Stimulated activated CD4-positive, alpha-beta T cell treated with anti-CD3 and anti-CD28 coated beads, Interleukin-1b, Interleukin-23, amount 100 ng/mL, for 4 hours (primary cell): ENCODE measurements around the gene FRMPD3.
"Not testable (repeated sequence)": the region's sequence is repeated elsewhere in the genome, so short reads cannot be mapped to it uniquely, and the experiment has no call there.

Experiments used
- DNase-seq, 2 donors: peaks; one replicate each; pipeline ENCODE4 v3.0.0-alpha.2; 2020; ENCODE audit warnings: low read depth in 2 of 2

The FRMPD3 gene

GRCh38 chrX:107448998-107449835, at the start of gene FRMPD3:
Gene FRMPD3 (plus strand): TSS chrX:107449652. CDS start chrX:107526589, 76,937 bp downstream.
- DNase-seq = no peak

DNA sequence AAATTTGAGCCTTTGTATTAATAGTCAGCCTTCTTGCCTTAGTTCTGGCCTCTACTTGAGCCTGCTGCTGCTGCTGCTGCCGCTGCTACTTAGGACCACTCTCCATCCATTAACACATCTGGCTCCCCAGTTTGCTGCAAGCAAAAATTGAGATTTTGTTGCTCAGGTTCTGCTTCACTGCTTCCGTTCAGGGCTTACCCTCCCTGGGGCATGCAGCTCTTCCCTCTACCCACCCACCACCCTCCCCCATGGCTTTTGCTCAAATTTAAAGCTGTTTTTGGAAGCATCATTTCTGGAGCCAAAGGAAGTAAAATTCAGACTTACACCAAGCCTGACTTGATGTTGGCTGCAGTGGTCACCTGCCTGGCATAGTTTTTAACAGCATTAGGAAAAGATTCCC, 28.9 kb upstream of the FRMPD3 start:
- no peak for DNase-seq

DNA sequence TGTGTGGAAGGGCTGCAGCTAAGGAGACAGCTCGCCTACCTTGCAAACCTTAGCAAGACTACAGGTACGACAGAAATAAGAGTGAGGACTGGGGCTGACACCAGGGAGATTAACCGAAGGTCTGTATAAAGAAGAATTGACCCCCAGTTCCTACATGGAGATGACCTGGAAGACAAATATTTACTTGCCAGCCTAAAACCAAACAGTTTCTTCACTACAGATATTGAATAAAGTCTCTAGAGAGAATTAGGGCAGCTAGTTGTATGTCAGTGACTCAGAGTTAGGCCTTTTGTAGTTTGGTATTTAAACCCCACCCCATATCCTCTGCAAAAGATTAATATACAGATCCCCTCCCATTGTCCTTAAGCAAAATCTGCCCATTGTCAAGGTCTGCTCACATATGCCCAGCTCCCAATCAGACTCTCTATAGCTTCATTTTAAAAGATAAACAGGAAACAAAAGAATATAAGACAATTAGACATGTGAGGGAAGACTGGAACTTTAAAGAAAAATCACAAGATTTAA, 28.1 kb upstream of the FRMPD3 start:
- DNase-seq = no peak

GRCh38 chrX:107429090-107429489, 20.4 kb upstream of the FRMPD3 start:
- DNase-seq = peak in 1 of 2 donors; percentile 14

DNA sequence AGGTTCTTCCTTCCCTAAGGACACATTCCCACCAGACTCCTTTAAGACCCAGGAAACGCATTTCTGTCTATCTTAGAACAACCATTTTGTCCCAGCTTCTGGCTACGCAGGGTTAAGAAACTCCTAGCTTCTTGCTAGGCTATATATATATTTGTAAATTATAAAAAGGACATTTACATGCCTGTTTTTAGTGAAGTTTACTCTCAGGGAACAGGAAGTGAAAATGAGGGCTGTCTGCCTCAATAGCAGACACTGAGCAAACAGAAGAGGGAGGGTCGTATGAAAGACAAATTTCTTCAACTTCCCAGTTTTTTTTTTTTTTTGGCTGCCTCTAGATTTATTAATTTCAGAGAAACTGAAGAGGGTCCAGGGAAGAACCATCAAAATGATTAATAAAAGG, 9.3 kb upstream of the FRMPD3 start:
- no peak for DNase-seq

DNA sequence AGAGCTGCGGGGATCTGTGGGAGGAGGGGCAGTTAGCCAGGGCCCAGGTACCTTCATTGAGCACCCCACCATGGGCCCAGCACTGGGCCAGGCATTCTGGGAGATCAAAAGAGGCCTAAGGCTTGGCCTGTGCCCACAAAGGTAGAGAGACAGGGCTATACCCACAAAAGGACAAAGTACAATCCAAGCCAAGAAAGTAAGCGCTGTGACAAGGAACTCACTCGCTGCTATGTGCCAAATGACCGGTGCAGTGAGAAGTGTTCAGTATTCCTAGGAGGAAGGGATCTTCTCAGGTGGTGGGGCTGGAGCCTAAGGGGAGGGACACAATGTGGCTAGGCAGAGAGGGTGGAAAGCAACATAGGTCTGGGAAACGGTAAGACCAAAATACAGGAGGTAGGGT, 8.8 kb upstream of the FRMPD3 start:
- no peak for DNase-seq

GRCh38 chrX:107442914-107443527, 6.4 kb upstream of the FRMPD3 start:
- DNase-seq = no peak

DNA sequence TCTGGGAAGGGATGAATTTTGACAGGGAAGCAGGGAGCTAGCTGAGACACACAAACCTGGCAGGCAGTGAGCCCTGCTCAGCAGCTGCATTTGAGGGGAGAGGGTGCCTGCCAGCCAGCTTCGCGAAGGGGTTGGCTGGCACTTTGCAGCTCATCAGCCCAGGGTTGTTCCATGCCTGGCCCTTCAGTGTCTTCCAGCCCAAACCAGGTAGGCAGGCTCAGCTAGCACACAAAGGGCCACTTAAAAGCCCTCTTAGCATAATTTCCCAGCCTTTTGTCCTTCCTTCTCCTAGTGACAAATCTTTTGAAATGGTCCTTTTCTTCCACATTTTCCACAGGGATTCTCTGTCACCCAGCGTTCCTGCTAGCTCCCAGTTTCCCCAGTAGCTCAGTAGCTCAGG, 4.3 kb upstream of the FRMPD3 start:
- no peak for DNase-seq

- no peak for DNase-seq
Observed at GRCh38 chrX:107445631-107446030, 3.8 kb upstream of the FRMPD3 start.

- DNase-seq = no peak
Observed at GRCh38 chrX:107447642-107448041, 1.8 kb upstream of the FRMPD3 start.

- DNase-seq = no peak
Observed at GRCh38 chrX:107448625-107448997, 841 bp upstream of the FRMPD3 start.

DNA sequence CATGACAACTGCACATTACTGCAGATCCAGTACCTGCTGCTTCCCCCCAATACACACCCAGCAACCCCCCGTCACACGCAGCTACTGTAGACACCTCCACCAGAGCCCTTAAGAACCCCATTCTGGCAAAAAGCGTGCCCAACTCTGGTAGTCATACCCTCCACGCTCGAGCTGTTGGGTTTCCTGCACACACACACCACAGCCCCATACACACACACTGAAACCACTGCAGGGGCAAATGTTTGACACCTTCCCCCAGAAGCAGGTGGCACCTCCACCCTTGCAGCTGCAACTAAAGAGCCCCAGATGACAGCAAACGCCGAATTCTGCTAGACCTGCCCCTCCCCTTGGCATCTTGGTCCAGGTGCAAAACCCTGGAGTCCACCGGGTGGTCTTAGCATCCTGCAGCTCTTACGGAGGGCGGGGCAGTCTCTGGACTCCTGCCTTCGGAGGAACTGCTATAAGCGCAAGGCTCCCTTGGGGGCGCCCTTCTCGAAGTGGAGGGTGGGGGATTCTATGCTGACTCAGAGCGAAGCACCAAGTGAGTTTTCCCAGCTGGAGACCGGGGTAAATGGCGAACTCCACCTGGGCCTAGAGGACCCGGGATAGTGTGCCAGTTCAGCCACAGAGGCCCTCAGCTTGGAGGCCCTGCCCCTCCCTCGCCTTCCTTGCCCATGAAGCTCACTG, 1.5 kb downstream of the FRMPD3 start:
- no peak for DNase-seq

- no peak for DNase-seq
Observed at GRCh38 chrX:107451731-107452130, 2.3 kb downstream of the FRMPD3 start.

DNA sequence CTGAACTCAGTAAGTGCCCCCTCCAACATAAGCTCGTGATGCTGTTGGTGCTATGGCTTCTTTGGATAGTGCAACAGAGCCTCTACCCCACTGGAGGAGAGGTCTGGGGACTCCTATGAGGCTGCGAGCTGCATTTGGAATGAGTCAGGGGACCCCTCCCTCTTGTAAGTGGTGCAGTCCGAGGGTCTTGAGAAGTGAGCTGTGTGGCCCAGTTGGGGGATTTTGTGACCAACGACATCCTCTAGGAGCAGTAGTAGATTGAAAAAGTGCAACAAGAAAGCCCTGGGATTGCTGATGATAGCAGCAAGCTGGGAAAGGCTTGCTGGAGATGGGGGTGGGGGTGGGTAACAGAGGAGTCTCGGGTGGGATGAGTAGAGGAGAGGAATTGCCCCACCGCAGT, 3.1 kb downstream of the FRMPD3 start:
- DNase-seq = no peak

GRCh38 chrX:107454302-107454701, 4.8 kb downstream of the FRMPD3 start:
- DNase-seq = no peak

DNA sequence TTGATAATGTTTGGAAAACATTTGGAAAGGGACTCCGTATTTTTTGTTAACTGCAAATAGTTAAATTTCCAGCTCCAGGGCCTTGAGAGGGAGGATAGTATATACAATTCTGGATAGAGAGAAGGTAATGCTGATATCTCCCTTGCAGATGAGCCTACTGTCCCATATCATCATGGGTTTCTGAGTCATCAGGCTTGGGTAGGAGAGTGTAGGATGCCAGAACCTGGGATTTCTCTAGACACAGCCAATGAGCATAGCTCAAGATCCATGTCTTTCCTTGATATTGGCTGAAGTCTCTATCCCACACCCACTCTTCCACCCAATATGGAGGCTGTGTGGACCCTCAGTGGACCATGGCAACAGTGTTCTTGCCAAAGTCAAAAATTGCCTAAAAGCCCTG, 7.8 kb downstream of the FRMPD3 start:
- DNase-seq = no peak

GRCh38 chrX:107465932-107466620, 16.6 kb downstream of the FRMPD3 start:
- no peak for DNase-seq

DNA sequence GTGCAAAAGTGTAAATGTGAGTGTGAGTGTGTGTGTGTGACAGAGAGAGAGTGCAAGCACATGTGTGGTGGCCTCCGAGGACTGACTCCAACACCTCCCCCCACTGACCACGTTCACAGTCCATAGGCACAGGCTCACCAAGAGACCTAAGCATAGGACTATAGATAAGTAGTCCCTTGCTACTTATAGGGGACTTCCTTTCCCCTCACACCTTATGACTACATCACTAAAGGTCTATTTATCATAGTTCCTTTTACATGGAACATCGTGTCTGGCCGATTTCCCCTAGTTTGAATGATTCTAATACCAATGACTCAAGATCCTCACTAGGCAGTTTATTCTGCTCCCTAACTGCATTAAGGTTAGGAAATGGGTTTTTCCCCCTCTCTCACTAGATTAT, 17.8 kb downstream of the FRMPD3 start:
- no peak for DNase-seq

DNA sequence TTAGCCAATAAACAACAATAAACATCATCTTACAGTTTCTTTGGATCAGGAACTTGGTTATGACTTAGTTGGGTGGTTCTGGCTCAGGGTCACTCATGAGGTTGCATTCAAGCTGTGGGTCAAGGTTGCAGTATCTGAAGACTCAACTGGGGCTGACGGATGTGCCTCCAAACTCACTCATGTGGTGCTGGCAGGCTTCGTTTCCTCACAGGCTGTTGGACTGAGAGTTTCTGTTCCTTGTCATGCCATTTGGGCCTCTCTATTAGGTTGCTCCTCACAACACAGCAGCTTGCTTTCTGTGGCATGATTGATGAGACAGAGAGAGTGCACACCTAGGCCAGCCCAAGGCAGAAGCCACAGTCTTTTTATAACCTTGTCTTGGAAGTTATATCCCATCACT, 20.7 kb downstream of the FRMPD3 start:
- DNase-seq = no peak

GRCh38 chrX:107470971-107471370, 21.5 kb downstream of the FRMPD3 start:
- DNase-seq = no peak

DNA sequence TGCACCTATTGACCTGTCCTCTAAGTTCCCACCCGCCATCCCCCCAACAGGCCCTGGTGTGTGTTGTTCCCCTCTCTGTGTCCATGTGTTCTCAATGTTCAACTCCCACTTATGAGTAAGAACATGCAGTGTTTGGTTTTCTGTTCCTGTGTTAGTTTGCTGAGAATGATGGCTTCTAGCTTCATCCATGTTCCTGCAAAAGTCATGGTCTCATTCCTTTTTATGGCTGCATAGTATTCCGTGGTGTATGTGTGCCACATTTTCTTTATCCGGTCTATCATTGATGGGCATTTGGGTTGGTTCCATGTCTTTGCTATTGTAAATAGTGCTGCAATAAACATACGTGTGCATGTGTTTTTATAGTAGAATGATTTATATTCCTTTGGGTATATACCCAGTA, 22.0 kb downstream of the FRMPD3 start:
- DNase-seq = not testable (repeated sequence)

DNA sequence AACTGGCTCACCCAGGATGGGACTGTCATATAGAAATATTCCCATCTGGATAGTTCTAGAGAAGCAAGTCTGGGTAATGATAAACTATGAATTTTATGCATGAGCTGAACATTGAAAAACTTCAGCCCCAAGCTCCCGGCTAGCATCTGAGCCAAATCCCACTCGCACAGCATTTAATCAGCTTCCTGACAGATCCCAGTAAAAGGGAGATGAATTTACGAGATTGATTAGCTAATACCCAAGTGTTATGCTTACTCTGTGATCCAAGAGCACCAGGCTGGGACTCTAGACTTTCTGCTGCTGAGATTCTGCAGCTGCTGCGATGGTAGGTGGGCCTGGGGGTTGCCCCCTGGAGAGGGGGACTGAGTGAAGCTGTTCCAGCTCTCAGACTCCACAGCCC, 28.0 kb downstream of the FRMPD3 start:
- no peak for DNase-seq
